Measurements from ENCODE around the gene SAMD4A. TPM values are rescaled to one million over a fixed set of nuclear protein-coding genes. Genes with fewer than 3 reads are reported as not detected.
"Not testable (repeated sequence)": the region's sequence is repeated elsewhere in the genome, so short reads cannot be mapped to it uniquely, and the experiment has no call there.

Gene SAMD4A
- total RNA-seq, 2 donors from 2014 or later: 0.26 to 1.0 TPM

DNA sequence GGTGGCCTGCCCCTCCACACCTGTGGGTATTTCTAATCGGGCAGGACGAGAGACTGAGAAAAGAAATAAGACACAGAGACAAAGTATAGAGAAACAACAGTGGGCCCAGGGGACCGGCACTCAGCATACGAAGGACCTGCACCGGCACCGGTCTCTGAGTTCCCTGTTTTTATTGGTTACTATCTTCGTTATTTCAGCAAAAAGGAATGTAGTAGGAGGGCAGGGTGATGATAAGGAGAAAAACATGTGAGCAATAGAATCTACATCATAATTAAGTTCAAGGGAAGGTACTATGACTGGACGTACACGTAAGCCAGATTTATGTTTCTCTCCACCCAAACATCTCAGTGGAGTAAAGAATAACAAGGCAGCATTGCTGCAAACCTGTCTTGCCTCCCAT lies 185.7 kb downstream of the SAMD4A start:
- H3K9me3 Mint-ChIP-seq; H3K36me3 Mint-ChIP-seq; H3K4me3 Mint-ChIP-seq; DNase-seq (ENCODE audit: low spot score); H3K4me1 Mint-ChIP-seq (ENCODE audit: low read depth in 2 of 2); H3K27ac Mint-ChIP-seq; ATAC-seq: not testable (repeated sequence)
- peaks cover 44 to 72% of the 10 kb centered on the region in 2 donors for H3K27me3 Mint-ChIP-seq

DNA sequence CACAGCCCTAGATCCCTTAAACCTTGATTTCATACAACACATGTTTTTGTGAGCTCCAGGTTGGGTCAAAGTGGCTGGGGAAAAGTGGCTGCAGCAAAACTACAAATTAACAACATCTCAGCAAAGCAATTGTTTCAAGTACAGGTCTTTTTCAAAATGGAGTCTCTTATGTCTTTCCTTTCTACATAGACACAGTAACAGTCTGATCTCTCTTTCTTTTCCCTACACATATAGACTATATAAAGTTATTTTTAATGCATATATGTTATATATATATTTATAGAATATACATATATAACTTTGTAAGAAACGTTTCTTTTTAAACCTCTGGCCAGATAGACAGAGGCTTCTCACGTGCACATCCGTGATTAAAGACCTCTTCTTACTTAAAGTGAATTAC lies 186.5 kb downstream of the SAMD4A start:
- not testable (repeated sequence) for H3K9me3 Mint-ChIP-seq; H3K4me1 Mint-ChIP-seq (ENCODE audit: low read depth in 2 of 2); DNase-seq (ENCODE audit: low spot score); H3K4me3 Mint-ChIP-seq; H3K36me3 Mint-ChIP-seq; H3K27ac Mint-ChIP-seq; ATAC-seq
- H3K27me3 Mint-ChIP-seq: peaks cover 44 to 75% of the 10 kb centered on the region in 2 donors

DNA sequence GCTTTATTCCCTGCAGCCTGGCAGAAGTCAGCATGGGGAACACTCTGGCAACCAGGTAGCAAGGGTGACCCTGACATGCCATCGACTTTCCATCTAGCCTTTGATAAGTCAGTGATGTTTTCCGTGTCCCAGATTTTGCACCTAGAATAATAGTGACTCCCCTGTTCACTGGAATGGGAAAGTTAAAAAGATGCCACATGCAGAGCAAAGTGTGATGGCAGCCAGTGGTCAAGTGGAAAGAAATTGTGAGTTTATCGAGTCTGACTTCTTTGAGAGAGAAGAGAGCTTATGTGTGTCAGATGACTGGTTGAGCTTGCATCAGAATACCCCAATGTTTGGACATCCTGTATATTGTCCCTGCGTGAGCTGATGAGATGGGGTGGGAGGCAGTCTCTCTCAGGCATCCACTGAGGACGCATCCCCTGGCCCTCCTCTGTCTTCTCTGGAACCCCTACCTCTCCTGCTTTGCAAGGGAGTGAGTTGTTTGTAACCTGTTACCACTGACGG lies 187.2 kb downstream of the SAMD4A start:
- H3K27me3 Mint-ChIP-seq: peaks cover 40 to 68% of the 10 kb centered on the region in 2 donors
- no peaks in the 10 kb centered on the region for H3K9me3 Mint-ChIP-seq
- H3K4me1 Mint-ChIP-seq (ENCODE audit: low read depth in 2 of 2): peaks cover 0 to 2% of the 10 kb centered on the region in 2 donors
- no peak overlapping the region for H3K4me3 Mint-ChIP-seq
- no peaks in the 10 kb centered on the region for H3K36me3 Mint-ChIP-seq
- no peak overlapping the region for H3K27ac Mint-ChIP-seq
- DNase-seq (ENCODE audit: low spot score) (no peak), ATAC-seq (no peak)

DNA sequence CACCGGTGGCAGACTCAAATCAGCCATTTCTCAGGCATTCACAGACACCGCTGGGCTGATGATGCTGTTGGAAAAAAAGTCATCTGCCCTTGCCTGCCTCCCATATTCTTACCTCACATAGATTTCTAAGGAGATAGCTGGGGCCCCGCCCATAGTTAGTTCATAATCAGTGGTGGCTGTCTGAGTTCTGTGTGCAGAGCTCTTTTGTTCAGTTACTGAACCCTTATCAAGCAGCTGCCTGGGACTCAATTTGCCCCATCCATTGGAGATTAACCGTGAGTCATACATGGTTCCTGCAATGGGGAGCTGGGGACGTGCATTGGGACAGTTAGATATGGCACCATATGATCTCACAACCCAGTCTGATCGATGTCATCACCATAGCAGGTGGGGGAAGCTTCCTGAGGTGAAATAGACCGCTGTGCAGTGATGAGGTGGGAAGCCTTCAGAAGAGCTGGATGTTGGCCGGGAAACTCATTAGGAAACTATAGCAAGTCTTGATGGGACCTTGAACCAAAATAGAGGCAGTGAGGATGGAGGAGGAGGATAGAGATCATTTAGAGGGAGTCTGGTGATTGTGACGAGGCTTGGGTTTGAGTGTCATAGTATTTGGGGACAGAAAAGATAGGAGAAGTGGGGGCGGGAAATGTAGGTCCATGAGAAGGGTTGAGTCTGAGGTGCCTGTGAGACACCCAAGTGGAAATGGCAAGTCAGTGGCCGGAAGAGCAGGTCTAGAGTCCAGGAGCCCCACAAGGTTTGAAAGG lies 187.9 kb downstream of the SAMD4A start:
- Mint-ChIP-seq H3K4me1 (ENCODE audit: low read depth in 2 of 2) (peaks cover 0 to 2% of the 10 kb centered on the region in 2 donors), H3K4me3 (no peak overlapping the region), H3K27ac (no peak overlapping the region), H3K36me3 (no peaks in the 10 kb centered on the region), H3K27me3 (peaks cover 38 to 62% of the 10 kb centered on the region in 2 donors), H3K9me3 (no peaks in the 10 kb centered on the region)
- DNase-seq (ENCODE audit: low spot score) (no peak), ATAC-seq (no peak)

DNA sequence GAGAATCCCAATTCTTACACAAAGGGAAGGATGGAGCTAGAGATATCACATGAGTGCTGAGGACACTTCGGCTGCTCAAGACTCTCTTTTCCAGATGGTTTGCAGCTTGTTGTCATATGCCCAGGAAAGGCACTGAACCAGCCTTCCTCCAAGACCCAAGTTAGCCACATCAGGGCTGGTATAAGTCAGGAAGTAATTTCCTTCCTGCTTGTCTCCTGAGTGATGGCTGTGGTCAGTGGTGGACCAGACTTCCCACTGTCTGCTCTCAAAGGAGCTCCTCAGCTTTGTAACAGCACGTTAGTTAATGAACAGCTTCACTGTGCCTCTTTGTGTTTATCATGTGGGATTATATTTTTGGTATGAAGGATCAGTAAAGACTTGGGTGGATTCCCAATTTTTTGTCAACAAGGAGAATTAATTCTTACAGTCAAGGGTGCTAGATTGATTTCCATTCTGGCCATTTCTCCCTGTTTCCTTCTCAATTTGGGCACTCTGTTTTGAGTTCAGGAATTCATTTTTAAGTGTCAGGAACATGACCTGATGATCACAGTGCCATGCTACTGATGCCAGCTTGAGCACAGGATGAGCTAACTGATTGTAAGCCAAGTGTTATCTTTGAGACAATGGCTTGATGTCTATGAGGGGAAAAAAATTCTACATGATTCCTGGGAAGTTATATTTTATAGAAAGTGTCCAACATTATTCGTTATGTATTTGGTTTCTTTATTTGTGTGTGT lies 189.9 kb downstream of the SAMD4A start:
- no peaks in the 10 kb centered on the region for H3K36me3 Mint-ChIP-seq
- no peaks in the 10 kb centered on the region for H3K9me3 Mint-ChIP-seq
- H3K27me3 Mint-ChIP-seq: peaks cover 36 to 60% of the 10 kb centered on the region in 2 donors
- no peak for ATAC-seq
- DNase-seq (ENCODE audit: low spot score): no peak
- H3K4me3 Mint-ChIP-seq: no peak overlapping the region
- peaks cover 0 to 2% of the 10 kb centered on the region in 2 donors for H3K4me1 Mint-ChIP-seq (ENCODE audit: low read depth in 2 of 2)
- no peak overlapping the region for H3K27ac Mint-ChIP-seq

GRCh38 chr14:54758041-54758440 lies 191.1 kb downstream of the SAMD4A start:
- Mint-ChIP-seq H3K27me3 (peaks cover 32 to 54% of the 10 kb centered on the region in 2 donors), H3K4me3 (no peak overlapping the region), H3K4me1 (ENCODE audit: low read depth in 2 of 2) (peaks cover 0 to 2% of the 10 kb centered on the region in 2 donors), H3K36me3 (no peaks in the 10 kb centered on the region), H3K9me3 (no peaks in the 10 kb centered on the region), H3K27ac (no peak overlapping the region)
- DNase-seq (ENCODE audit: low spot score) (no peak), ATAC-seq (no peak)

DNA sequence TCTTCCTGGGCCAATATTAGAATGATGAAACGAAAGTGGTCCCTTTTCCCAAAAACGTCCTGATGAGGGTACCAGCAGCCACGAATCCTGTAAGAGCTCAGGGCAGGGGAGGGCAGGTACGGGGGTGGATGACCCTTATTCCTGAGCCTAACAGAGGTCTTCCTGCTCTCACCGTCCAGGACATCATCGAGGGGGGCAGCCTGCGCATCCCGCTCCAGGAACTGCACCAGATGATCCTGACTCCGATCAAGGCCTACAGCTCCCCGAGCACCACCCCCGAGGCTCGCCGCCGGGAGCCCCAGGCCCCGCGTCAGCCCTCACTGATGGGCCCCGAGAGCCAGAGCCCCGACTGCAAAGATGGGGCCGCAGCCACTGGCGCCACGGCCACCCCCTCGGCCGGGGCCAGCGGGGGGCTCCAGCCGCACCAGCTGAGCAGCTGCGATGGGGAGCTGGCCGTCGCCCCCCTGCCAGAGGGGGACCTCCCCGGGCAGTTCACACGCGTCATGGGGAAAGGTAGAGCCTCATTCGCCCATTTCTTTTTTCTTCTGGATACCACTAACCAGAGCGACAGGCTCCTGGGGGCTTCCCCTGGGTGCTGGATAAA lies 193.2 kb downstream of the SAMD4A start:
- Mint-ChIP-seq H3K4me1 (ENCODE audit: low read depth in 2 of 2) (peaks cover 0 to 2% of the 10 kb centered on the region in 2 donors), H3K36me3 (no peaks in the 10 kb centered on the region)

DNA sequence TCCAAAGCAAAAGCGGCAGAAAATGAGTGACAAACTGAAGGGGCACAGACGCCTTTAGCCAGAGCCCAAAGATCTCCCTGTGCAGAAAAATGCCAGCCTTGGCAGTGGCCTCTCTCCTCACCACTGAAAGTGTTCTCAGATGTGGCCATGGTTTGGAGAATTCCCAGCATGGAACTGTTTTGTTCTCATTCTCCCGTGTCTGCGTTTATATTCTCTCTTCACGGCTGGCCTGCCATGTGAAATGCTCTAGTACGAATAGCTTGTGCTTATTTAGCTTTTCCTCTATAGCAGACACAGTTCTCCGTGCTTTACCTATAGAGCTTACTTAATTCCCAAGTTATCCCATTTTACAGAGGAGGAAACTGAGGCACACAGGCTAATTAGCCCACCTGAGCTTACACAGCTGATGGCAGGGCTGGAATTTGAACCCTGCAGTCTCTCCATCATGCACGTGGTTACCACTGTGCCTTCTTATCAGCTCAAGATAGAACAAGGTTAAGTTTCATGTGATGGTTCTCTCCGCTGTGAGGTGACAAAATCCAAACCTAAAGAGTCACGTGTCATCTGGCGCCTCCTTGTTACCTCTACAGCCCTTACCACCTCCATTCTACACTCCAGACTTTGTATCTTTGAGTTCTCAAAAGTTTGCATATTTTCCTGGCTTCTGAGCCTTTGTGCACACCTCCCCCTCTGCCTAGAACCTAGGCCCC lies 194.1 kb downstream of the SAMD4A start:
- Mint-ChIP-seq H3K27ac (no peak overlapping the region), H3K4me3 (no peak overlapping the region), H3K9me3 (no peaks in the 10 kb centered on the region), H3K4me1 (ENCODE audit: low read depth in 2 of 2) (peaks cover under 1 to 2% of the 10 kb centered on the region in 2 donors), H3K27me3 (peaks cover 25 to 51% of the 10 kb centered on the region in 2 donors), H3K36me3 (no peaks in the 10 kb centered on the region)
- DNase-seq (ENCODE audit: low spot score): no peak
- ATAC-seq: no peak

More for the DNA sequence above, 193.2 kb downstream of the SAMD4A start:
- H3K27ac Mint-ChIP-seq: no peak overlapping the region
- ATAC-seq (no peak), DNase-seq (ENCODE audit: low spot score) (no peak)
- H3K9me3 Mint-ChIP-seq: no peaks in the 10 kb centered on the region
- H3K4me3 Mint-ChIP-seq: no peak overlapping the region
- H3K27me3 Mint-ChIP-seq: peaks cover 28 to 55% of the 10 kb centered on the region in 2 donors

GRCh38 chr14:54761835-54762234 lies 194.9 kb downstream of the SAMD4A start:
- no peak for DNase-seq (ENCODE audit: low spot score)

GRCh38 chr14:54762296-54762695 lies 195.4 kb downstream of the SAMD4A start:
- DNase-seq (ENCODE audit: low spot score) (no peak), ATAC-seq (no peak)
- no peak overlapping the region for H3K27ac Mint-ChIP-seq
- no peaks in the 10 kb centered on the region for H3K9me3 Mint-ChIP-seq
- peaks cover 2 to 4% of the 10 kb centered on the region in 2 donors for H3K4me1 Mint-ChIP-seq (ENCODE audit: low read depth in 2 of 2)
- H3K27me3 Mint-ChIP-seq: peaks cover 25 to 43% of the 10 kb centered on the region in 2 donors
- no peaks in the 10 kb centered on the region for H3K36me3 Mint-ChIP-seq
- H3K4me3 Mint-ChIP-seq: no peak overlapping the region

More at GRCh38 chr14:54761835-54762234, 194.9 kb downstream of the SAMD4A start:
- Mint-ChIP-seq H3K27me3 (peaks cover 27 to 48% of the 10 kb centered on the region in 2 donors), H3K4me1 (ENCODE audit: low read depth in 2 of 2) (peaks cover 2 to 4% of the 10 kb centered on the region in 2 donors), H3K9me3 (no peaks in the 10 kb centered on the region), H3K4me3 (no peak overlapping the region), H3K27ac (no peak overlapping the region), H3K36me3 (no peaks in the 10 kb centered on the region)
- no peak for ATAC-seq

- H3K27me3 Mint-ChIP-seq: peaks cover 38 to 47% of the 10 kb centered on the region in 2 donors
- H3K4me3 Mint-ChIP-seq: no peak overlapping the region
- no peak overlapping the region for H3K27ac Mint-ChIP-seq
- no peaks in the 10 kb centered on the region for H3K36me3 Mint-ChIP-seq
- ATAC-seq (no peak), DNase-seq (ENCODE audit: low spot score) (no peak)
- H3K4me1 Mint-ChIP-seq (ENCODE audit: low read depth in 2 of 2): peaks cover 0 to 4% of the 10 kb centered on the region in 2 donors
- H3K9me3 Mint-ChIP-seq: no peaks in the 10 kb centered on the region
Measured at GRCh38 chr14:54763761-54764160, 196.8 kb downstream of the SAMD4A start.

DNA sequence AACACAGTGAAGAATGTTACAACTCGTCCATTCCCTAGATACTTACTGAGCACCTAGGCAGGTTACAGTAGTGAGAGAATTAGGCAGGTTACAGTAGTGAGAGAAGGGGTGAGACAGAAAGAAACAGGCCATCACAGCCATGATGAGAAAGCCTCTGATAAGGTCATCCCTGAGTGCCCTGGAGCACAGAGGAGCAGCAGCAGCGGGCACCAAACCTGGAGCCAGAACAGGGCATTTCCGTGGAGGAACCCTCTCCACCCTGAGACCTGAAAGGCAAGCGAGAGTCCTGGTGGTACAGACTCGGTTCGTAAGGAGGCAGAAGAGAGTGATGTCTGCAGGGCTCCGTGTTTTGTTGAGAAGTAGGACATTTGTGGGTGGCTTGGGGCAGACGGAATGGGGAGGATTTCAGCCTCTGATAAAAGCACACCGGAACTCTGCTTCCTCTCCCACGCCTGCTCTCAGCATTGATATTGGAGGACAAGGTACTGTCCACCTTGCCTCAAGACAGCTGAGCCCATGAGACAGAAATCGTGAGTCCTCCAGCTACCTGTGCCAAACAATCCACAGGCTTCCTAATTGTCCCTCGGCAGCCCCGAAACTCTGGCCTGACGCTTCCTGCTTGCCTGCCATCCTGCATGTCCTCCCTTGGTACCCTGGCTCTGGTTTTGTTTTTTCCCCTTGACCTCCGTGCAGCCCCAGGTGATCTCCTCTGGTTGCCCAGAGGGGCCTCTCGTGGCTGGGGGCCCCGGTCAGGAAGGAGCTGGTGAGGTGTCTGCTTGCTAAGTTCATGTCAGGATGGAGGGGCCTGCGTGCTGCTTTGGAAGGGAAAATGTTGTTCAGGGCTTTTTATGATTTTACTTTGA lies 199.6 kb downstream of the SAMD4A start:
- no peaks in the 10 kb centered on the region for H3K9me3 Mint-ChIP-seq
- ATAC-seq (no peak), DNase-seq (ENCODE audit: low spot score) (no peak)
- no peaks in the 10 kb centered on the region for H3K36me3 Mint-ChIP-seq
- peak overlapping the region in 1 of 2 donors; percentile 47 for H3K27ac Mint-ChIP-seq
- H3K27me3 Mint-ChIP-seq: peaks cover 53 to 62% of the 10 kb centered on the region in 2 donors
- H3K4me3 Mint-ChIP-seq: no peak overlapping the region
- H3K4me1 Mint-ChIP-seq (ENCODE audit: low read depth in 2 of 2): peaks cover 0 to 4% of the 10 kb centered on the region in 2 donors

DNA sequence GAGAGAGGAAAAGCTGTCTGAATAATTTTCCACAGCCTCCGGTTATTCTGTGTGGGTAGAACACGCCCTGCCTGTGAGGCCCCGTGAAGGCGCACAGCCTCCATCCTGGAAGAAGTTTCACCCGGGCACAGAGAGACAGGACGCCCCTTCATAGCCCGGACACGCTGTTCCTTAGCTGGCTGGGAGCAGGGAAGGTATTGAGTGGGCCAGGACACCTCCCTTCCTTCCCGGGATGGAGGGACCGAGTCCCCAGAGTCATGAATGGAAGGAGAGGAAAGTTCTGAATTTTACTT lies 200.2 kb downstream of the SAMD4A start:
- Mint-ChIP-seq H3K36me3 (no peaks in the 10 kb centered on the region), H3K4me1 (ENCODE audit: low read depth in 2 of 2) (peaks cover 0 to 5% of the 10 kb centered on the region in 2 donors), H3K9me3 (no peaks in the 10 kb centered on the region), H3K27me3 (peaks cover 50 to 57% of the 10 kb centered on the region in 2 donors), H3K27ac (no peak overlapping the region), H3K4me3 (no peak overlapping the region)
- ATAC-seq: no peak
- no peak for DNase-seq (ENCODE audit: low spot score)
